HG02885 (cell line): ENCODE results near the gene MADCAM1.
A peak's percentile ranks its signal among the peaks of the same experiment; 100 is the strongest.

Experiments
- ATAC-seq: cut with Tn5 transposase; IDR thresholded peaks from one replicate; pipeline ENCODE4 v1.9.1; 2021; ENCODE audit warnings: mild to moderate bottlenecking; ENCODE audit not compliant: unreplicated experiment, poor library complexity

The MADCAM1 gene

GRCh38 chr19:485583-486236 is 10.6 kb upstream of the MADCAM1 start:
- no peak for ATAC-seq

- peak; percentile 90 for ATAC-seq
Observed at GRCh38 chr19:488505-489417, 7.5 kb upstream of the MADCAM1 start.

GRCh38 chr19:489418-490196 is 6.7 kb upstream of the MADCAM1 start:
- ATAC-seq = no peak

GRCh38 chr19:491146-491741 is 5.0 kb upstream of the MADCAM1 start:
- no peak for ATAC-seq

- no peak for ATAC-seq
Observed at GRCh38 chr19:492091-492531, 4.2 kb upstream of the MADCAM1 start.

DNA sequence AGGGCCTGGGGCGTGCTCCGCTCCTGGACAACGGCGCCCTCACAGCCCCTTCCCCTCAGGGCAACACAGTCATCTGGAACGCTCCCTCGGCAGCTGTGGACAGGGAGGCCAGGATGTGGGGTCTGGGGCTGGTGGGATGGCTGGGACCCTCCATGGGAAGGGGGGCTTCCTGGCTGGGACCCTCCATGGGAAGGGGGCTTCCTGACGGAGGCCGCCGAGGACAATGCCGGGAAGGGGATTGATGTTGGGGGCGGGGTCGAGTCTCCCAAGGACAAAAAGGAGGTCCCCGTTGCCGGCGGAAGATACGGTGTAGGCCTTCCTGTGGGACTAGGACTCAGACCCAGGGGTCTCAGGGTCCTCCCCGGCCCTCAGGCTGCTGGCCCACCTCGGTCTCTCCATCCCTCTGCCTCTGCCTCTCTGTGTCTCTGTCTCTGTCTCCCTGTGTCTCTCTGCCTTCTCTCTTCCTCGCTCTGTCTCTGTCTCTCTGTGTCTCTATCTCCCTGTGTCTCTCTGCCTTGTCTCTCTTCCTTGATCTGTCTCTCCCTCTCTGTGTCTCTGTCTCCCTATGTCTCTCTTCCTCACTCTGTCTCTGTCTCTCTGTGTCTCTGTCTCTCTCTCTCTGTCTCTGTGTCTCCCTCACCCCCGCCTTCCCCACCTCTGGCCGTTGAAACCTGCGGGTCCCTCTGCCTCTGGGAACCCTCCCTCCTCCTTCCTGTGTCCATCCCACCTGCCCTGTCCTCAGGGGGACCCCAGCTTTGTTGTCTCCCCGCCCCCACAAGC is 2.7 kb upstream of the MADCAM1 start:
- no peak for ATAC-seq

GRCh38 chr19:494171-495080 is 1.9 kb upstream of the MADCAM1 start:
- ATAC-seq = no peak

DNA sequence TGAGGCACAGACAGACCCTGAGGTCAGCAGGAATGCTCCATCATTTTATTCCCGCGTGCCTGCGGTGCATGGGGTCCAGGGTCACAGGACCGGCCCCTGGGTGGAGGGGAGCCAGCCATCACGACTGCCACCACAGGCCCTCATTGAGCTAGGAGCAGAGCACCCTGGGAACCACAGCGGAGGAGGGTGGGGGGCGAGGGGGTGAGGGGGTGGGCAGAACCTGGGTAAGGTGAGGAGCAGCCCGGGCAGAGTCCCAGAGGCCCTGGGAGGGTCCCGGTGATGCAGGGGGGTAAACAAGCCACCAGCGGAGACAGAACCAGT is 1.2 kb upstream of the MADCAM1 start:
- ATAC-seq = no peak

- ATAC-seq = no peak
Observed at GRCh38 chr19:495402-496111, 729 bp upstream of the MADCAM1 start.

GRCh38 chr19:496986-497385 is 700 bp downstream of the MADCAM1 start:
- no peak for ATAC-seq

- no peak for ATAC-seq
Observed at GRCh38 chr19:497491-497868, 1.2 kb downstream of the MADCAM1 start.

GRCh38 chr19:497869-498510 is 1.7 kb downstream of the MADCAM1 start:
- no peak for ATAC-seq

GRCh38 chr19:498511-498891 is 2.2 kb downstream of the MADCAM1 start:
- no peak for ATAC-seq

DNA sequence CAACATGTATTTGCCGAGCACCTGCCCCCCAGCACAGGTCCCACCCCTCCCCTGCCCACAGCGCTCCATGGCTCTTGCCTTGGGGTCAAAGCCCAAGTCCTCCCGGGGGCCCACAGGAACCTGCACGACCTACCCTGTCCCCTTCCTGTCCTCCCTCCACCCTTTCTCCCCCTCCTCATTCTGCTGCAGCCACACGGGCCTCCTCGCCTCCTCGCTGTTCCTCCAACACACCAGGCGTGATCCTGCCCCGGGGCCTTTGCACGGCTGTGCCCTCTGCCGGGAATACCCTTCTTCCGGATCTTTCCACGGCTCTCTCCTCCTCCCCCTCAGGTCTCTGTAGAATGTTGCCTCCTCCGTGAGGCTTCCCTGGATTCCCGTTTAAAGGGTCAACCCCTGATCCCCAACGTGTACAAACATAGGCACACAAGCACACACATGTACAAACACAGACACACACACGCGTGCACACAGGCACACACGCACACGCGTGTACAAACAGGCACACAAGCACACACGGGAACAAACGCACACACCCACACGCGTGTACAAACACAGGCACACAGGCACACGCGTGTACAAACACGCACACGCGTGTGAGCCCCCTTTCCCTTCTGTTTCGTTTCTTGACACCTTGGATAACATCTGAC is 2.8 kb downstream of the MADCAM1 start:
- no peak for ATAC-seq

- no peak for ATAC-seq
Observed at GRCh38 chr19:501646-502045, 5.4 kb downstream of the MADCAM1 start.

DNA sequence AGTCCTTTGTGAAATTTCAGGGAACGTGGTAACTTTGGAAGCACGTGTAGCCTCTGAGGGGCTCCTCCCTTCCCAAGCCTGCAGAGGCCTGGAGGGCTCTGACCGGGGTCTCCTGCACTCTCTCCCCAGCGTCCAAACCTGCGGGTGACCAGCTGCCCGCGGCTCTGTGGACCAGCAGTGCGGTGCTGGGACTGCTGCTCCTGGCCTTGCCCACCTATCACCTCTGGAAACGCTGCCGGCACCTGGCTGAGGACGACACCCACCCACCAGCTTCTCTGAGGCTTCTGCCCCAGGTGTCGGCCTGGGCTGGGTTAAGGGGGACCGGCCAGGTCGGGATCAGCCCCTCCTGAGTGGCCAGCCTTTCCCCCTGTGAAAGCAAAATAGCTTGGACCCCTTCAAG is 8.3 kb downstream of the MADCAM1 start:
- ATAC-seq = no peak
